GM21447 (cell line): Measurements from ENCODE around the gene NDUFS3.

ENCODE experiments used
- ATAC-seq: cut with Tn5 transposase; IDR thresholded peaks from one replicate; pipeline ENCODE4 v1.9.1; 2021; ENCODE audit not compliant: unreplicated experiment

NDUFS3 gene

DNA sequence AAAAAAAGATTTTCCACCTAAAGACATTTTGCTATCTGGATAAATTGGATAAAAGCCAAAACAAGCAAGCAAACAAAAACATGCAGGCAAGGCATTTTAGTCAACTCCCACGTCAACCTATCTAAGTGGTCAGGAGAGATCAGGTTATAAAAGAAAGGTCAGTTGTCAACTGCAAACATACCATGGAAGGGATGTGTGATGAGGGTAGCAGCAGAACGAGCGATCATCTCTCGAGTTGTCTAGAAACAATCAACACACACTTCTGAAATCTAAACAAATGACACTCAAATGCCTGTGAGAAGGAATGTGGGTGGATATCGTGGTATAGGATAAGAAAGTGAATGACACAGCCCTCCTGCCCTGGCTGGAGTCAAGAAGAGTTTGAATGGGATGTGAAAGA is 52.6 kb downstream of the NDUFS3 start:
- no peak for ATAC-seq
